GM12878 (cell line): Measurements from ENCODE around the gene ABR.

Source experiments
- CTCF ChIP-seq, 3 experiments: IDR thresholded peaks in 2 of 3; conservative IDR thresholded peaks in 1 of 3; 2 replicates each; pipeline ENCODE4 v1.5.1; 2011; ENCODE audit warnings: low read depth in 3 of 3, low read length in 3 of 3, mild to moderate bottlenecking in 3 of 3, control low read depth in 2 of 3, moderate library complexity in 2 of 3, inconsistent platforms in 1 of 3, mixed read lengths in 1 of 3; ENCODE audit not compliant: control insufficient read depth in 2 of 3, insufficient read depth in 1 of 3; ENCODE audit errors: extremely low read depth in 1 of 3
- NR2C2 ChIP-seq: IDR thresholded peaks from 2 replicates; pipeline ENCODE4 v1.6.1; 2011; ENCODE audit warnings: borderline replicate concordance, low read depth; ENCODE audit not compliant: control insufficient read depth, insufficient read length
- RBBP5 ChIP-seq: fragments of 200-600 bp; sonication (generic); conservative IDR thresholded peaks from 2 replicates; pipeline ENCODE4 v1.6.1; 2016
- SKIL ChIP-seq: fragments of 450-650 bp; IDR thresholded peaks from 2 replicates; pipeline ENCODE4 v1.6.1; 2017; ENCODE audit warnings: mild to moderate bottlenecking, low read depth, inconsistent platforms; ENCODE audit not compliant: poor library complexity, severe bottlenecking

- TF ChIP-seq CTCF (IDR thresholded peaks at IDR 0.05 in 2 of 3, conservative IDR thresholded peaks at IDR 0.05 in 1 of 3; ENCODE audit: control insufficient read depth in 2 of 3, extremely low read depth in 1 of 3, insufficient read depth in 1 of 3, low read depth in 3 of 3, low read length in 3 of 3): peak; percentile 73 to 92 (median 88)
- no peak for TF ChIP-seq RBBP5
- no peak for TF ChIP-seq NR2C2
- peak; percentile 18 for TF ChIP-seq SKIL
Measured at GRCh38 chr17:1122533-1123392, 57.0 kb downstream of the ABR start.
